GM21576 (cell line): ENCODE data around the gene DENND6B.
"Not testable (repeated sequence)": the region's sequence is repeated elsewhere in the genome, so short reads cannot be mapped to it uniquely, and the experiment has no call there.

Source experiments
- ATAC-seq: cut with Tn5 transposase; IDR thresholded peaks from one replicate; pipeline ENCODE4 v1.9.1; 2021; ENCODE audit warnings: mild to moderate bottlenecking, moderate library complexity; ENCODE audit not compliant: unreplicated experiment

The DENND6B gene

DNA sequence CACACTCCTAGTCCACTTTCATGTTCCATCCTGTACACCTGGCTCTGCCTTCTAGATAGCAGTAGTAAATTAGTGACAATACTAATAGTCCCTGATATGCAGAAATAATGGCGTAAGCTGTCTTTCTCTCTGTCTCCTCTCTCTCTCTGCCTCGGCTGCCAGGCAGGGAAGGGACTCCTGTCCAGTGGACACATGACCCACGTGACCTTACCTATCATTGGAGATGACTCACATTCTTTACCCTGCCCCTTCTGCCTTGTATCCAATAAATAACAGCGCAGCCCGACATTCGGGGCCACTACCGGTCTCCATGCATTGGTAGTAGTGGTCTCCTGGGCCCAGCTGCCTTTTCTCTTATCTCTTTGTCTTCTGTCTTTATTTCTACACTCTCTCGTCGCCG lies 53.0 kb downstream of the DENND6B start:
- ATAC-seq = not testable (repeated sequence)

DNA sequence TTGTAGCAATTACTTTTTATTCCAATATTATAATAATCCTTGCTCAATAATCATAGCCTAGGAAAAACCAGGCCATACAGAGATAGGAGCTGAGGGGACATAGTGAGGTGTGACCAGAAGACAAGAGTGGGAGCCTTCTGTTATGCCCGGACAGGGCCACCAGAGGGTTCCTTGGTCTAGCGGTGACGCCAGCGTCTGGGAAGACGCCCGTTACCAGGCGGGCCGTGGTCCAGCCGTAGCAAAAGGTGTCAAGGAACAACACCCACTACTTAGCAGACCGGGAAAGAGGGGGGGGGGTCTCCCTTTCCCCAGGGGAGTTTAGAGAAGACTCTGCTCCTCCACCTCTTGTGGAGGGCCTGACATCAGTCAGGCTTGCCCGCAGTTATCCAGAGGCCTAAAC lies 53.5 kb downstream of the DENND6B start:
- ATAC-seq = not testable (repeated sequence)

DNA sequence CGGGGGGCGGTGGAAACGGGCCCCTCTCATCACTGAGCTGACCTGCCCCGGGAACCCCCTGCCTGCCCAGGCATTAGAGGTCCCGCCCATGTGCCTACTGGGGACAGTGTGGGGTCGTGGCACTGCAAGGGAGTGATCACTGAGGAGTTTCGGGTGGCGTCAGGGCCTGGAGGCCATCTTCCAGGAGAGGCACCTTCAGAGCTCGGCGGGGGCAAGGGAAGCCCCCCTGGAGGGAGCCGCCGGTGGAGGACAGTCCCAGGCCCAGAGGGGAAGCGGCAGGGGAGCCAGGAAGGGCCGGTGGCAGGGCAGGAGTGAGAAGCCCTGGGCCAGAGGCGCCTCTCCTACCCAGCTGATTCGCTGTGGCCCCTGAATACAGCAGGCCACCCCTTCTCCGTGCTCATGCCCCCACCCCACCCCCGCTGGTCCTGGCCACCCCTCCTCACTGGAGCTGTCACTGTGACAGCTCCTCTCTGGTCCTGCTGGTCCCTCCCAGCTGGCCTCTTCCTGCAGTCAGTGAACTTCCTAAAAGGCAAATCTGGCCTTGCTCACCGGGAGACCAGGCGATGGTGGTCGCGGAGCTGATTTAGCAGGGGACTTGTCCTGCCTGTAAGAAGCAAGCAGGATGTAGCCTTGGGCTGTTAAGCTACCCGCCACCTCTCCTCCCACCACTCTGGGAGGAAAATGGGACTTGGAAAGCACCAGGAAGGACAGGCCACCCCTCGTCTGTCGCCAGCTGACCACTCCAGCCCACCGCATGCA lies 54.6 kb downstream of the DENND6B start:
- ATAC-seq = no peak

DNA sequence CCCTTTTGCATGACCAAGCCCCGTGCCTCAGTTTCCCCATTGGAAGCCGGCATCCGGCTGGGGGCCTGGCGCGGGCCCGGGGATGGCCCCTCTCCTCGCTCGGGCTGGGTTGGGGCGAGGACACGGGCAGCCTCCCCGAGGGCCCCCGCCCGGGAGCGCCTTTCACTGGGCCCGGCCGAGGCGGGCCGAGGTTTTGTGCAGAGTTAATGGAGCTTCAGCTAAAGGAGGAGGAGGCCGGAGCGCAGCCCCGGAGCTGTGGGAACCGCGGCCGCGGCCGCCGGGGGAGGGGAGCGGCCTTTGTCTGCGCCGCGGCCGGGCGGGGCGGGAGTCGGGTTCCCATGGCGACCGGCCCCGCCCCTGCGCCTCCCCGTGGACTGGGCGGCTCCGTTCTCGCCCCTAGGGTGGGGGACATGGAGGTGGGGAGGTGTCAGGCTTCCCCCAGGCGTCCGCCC lies 55.3 kb downstream of the DENND6B start:
- ATAC-seq = no peak

DNA sequence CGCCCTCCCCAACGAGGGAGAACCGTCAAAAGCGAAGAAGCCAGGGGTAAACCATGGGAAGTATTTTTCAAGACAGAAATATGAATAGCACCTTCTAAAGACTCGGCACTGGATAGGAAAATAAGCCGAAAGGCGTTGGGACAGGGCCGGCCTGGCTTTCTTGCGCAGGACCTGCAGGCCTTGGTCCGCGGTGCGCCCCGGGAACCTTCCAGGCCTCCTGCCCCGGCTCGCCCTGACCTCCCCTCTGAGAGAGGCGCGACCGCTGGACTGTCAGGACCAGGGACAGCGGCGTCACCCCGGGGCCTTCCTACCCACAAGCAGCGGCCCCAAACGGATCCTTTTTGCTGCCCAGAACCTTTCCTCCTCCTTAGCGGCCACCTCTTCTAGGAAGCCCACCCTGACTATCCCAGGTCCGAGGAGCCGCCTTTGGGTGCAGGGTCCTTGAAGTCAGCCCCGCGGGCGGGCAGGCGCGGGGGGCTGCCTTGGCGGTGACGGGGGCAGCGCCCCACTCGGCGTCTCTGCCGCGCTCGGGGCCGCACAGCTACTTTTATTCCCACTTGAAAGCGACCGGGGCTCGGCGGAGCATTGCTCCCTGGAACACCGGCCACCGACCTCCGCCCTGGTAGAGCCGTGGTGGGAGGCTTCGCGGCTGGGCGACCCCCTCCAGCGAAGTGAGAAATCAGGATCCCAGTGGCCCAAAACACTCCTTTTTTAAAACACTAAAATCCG lies 56.0 kb downstream of the DENND6B start:
- no peak for ATAC-seq

DNA sequence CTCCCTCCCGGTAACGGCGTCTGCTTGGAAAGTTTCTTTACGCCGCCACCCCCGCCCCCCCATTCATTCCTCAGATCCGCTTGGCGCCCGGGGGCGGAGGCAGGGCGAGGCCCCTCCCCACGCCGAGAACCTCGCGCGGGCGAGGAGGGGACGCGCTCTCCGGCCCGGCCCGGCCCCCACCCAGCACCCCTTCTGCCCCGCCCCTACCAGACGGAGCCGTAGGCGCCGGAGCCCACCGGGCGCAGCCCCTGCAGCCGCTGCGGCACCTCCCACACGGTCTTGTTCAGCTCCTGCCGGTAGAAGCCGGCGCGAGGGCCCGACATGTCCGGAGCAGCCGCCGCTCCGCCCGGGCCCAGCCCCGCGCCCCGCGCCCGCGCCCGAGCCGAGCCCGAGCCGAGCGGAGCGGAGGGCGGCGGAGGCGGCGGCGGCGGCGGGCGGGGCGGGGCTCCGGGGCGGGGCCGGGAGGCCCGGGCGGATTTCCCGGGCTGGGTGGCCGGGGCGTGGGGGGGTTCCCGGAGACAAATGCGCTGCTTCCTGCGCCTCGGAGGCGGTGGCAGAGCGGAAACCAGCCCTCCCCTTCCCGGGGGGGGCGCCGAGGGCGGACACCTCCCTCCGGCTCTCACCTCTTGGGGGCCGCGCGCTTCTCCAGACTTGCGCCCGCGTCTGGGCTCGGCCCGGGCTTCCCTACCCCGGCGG lies 56.7 kb downstream of the DENND6B start, which contains the start of gene MAPK11:
Gene MAPK11 (minus strand): TSS at position 411 of the 696 bp plus-strand sequence. CDS start 88 bp downstream, at position 323.
- ATAC-seq = no peak

DNA sequence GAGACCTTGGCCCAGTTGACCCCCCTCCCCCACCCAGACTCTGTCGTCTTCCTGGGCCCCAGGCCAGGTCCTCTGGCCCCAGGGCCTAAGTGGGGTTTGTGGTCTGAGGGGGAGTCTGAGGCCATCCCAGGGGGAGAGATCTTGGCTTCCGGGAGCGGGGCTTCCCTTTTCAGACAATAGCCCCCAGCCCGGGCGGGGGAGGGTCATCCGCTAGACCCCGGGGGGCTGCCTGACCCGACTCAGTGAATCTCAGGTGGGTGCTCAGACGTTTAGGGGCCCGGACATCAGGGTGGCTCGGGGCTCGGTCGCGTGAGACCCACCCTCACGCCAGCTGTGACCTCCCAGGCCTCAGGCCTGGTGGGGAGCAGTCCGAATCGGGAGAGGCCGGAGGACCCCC lies 57.2 kb downstream of the DENND6B start:
- ATAC-seq = no peak

DNA sequence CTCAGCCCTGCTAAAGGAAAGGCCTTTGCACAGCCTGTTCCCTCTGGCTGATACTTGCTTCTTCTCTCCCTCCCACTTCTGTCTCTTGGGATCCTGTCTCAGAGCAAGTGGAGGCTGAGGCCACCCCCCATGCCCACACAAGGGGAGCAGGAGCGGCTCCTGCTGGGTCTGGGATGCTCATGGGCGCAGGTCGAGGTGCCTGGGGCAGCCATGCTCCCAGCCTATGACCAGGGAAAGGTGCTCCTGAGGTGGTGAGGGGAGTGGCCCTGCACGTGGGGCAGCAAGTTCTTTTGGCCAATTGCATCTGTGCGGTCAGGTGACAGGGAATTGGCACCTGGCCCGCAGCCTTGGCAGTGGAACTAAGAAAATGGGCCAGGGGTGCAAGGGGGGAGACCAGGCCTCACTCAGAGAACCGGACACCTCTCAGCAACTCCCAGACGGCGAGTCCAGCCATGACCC lies 58.1 kb downstream of the DENND6B start:
- no peak for ATAC-seq

DNA sequence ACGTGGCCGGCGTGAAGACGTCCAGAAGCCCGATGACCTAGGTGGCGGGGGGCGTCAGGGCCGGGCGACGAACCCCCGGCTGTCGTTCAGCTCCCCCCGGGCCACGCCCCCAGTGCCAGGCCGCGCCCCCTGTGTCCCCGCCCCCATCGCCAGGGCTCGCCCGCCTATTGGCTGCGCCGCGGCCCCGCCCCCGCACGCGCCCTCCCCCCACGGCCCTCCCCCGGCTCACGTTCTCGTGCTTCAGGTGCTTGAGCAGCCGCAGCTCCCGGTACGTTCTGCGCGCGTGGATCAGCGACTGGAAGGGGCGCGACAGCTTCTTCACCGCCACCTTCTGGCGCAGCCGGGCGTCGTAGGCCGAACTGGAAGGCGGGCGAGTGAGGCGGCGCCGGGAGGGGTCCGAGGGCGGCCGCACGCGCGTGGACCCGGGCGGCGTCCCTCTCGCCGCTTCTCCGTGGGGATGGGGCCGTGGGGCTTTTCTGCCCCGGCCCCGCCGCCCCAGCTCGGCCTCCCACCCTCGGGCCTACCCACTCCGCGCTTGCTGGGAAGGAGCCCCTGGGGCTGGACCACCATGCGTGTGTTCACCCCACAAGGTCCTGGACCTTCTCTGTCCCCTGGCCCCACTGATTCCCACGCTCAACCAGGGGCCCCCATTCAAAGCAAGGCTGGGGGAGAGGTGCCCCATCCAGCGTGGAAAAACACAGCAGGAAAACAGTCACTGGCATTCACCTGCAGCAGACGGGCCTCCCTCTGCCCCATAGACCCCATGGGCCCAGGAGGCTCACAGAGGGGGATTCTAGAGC lies 59.0 kb downstream of the DENND6B start:
- no peak for ATAC-seq

DNA sequence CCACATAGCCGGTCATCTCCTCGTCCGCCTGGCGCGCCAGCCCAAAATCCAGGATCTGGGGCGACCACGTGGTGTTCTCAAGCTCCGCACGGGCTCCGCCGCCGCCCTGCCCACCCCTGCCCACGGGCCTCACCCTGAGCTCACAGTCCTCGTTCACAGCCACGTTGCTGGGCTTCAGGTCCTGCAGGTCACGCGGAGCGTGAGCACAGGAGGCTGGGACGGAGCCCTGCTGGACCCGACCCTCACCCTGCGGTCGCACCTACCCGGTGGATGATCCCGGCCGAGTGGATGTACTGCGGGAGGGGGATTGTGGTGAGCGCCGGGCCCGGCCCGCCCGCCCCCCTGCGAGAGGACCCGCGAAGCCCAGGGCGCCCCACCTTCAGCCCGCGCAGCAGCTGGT lies 59.8 kb downstream of the DENND6B start:
- no peak for ATAC-seq

DNA sequence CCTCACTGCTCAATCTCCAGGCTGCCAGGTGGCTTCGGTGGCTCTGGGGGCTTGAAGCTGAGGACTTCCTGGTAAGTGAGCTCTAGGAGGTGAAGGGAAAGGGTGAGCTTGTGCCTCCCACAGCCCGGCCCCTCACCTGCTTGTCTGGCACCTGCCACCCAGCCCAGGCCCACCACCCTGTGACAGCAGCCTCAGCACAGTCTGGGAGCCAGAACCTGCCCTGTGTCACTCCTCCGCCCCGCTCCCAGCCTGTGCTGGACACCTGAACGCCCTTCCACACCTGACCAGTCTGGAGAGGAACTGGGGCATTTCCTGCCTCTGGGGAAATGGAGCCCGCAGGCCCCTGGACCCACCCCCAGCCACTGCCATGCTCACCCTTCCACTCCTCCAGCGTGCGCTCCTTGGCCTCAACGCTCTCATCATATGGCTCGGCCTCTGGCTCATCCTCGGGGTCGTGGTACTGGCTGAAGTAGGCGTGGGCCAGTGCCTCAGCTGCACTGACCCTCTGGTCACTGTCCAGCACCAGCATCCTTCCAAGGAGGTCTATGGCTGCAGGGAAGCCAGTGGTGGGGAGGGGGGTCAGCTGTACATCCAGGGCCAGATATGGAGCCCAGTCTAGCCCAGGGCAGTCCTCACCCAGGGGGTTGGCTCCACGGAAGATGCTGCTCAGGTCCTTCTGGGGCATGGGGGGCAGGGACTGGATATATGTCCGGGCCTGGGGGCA lies 61.7 kb downstream of the DENND6B start:
- ATAC-seq = no peak

DNA sequence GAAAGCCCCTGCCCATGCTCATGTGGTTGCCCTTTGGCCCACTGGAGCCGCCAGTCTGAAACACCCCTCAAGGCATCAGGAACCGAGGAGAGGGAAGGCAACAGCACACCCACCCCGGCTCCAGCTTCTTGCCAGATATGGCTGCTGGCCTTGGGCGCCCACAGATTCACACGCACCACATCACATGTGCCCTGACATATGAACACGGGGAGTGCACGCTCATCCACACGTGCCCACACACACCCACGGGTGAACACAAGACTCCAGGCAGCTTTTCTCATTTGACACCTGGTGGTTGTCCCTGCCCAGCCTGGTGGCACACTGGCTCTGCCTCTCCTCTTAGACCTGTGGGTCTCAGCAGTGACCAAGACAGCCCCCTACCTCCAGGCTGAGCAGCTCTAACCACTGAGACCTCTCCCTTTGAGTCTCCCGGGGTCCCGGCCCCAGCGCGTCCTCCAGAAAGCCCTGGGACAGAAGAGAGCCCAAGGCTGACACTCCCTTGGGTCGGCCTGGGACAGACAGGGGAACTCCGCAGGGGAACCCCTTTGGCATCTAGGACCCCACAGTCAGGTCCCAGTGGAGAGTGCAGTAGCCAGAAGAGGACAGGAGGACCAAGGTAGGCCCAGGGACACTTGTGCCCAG lies 62.6 kb downstream of the DENND6B start:
- no peak for ATAC-seq

DNA sequence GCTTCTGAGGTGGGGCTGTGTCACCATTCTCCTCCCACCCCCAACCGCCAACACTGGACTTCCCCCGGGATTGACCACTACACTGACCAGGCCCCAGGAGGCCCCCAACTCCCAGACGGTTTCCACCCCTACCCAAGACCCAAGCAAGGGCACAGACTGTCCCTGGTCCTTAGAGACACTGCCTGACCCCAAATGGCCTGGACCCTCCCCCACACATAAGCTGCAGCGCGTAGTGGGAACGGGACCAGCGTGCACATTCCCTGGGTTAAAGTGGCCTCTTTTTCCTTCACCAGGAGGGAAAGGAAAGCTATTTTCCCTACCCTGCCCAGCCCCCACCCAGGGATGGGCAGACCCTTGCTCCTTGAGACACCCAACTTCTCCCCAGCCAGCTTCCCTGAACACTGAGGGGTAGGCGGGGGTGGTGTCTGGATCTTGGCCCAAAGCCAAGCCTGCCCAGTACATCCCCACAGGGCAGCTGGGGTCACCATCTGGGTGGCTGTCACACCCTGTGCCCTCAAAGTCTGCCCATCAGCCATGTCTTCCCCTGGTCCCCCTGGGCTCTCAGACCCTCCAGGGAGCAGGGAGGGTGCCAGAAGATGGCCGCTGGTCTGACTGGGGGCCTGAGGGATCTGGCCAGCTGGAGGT lies 63.7 kb downstream of the DENND6B start:
- no peak for ATAC-seq

DNA sequence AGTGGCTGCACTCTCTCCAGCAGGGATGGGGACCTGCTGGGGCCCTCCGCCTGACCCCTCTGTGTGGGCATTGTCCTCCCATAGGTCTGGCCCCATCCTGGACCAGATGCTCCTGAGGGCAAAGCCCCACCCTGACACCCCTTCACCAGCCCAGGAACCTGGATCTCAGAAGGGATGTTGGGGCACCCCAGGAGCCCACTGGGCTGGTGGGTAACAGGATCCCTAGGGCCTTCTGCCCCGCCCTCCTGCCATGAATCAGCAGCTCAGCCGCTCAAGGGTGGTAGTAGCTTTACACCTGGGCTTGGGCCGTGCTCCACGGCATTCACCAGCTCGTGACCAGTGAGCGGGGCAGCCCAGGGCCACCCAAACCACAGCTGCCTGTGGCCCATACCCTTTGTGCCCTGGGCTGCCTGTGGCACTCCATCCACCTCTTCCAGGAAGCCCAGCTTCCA lies 64.3 kb downstream of the DENND6B start:
- no peak for ATAC-seq

DNA sequence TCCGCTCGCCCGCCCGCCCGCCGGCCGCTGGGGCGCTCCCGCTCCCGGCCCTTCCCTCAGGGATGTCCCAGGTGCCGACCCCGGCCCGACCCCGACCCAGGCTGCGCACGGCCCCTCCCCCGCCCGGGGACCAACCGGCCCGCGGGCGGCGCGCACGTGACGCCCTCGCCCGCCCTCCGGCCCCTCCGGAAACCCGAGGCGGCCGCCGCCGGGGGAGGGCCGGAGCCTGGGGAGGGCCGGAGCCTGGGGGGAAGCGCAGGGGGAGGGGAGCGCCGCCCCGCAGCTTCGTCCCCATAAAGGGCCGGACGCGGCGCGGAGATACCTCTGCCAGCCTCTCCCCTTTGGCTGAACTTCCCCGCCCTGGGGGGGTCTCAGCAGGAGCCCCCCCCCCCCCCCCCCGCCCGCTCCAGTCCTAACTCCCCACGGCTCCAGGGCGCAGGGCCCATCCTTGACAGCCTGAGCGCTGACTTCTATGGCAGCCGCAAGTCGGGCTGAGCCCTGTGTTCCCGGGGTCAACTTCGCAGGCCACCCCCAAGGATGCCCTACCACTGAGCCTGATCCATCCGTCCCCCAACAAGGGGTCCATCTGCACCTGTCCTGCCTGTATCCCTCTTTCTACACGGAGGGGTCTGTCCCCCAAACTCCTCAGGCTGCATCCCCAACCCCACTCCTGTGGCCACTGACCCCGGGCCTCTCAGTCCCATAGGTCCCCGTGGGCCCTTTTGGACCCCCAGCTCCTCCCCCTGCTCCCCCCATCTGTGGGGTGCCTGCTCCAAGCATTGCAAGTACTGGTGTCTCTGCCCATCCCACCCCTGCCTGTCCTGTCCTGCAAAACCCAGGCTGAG lies 65.0 kb downstream of the DENND6B start, which contains the start of gene MAPK12:
Gene MAPK12 (minus strand): TSS at position 69 of the 845 bp plus-strand sequence. CDS start 174 bp downstream, outside the sequence.
- ATAC-seq = no peak

DNA sequence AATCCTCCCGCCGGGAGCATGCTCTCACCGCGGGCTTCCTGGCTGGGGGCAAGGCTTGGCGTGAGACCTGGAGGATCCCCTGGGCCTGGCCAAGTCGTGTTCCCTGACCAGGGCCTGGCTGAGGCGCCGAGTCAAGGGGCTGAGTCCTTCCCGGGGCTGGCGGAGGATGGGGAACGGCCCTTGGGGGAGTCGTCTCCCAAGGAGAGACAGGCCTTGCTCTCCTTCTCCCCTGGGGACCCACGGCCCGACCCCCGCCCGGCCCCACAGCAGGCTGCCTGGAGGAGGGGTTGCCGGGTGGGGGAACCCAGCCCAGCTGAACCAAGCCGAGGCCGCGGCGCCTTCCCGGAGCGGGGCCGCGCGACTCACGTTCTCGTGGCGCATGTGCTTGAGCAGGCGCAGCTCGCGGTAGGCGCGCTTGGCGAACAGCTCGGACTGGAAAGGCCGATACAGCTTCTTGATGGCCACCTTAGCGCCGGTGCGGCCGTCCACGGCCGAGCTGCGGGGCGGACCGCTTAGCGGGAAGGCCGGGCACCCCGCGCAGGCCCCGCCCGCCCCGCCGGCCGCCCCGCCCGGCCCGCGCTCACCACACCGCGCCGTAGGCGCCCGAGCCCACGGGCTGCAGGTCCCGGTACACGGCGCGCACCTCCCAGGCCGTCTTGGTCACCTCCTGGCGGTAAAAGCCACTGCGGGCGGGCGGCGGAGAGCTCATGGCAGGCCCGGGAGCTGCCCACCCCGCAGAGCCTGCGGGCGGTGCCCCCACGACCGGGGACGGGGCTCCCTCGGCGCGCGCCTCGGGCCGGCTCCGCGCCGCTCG lies 65.8 kb downstream of the DENND6B start:
- no peak for ATAC-seq

DNA sequence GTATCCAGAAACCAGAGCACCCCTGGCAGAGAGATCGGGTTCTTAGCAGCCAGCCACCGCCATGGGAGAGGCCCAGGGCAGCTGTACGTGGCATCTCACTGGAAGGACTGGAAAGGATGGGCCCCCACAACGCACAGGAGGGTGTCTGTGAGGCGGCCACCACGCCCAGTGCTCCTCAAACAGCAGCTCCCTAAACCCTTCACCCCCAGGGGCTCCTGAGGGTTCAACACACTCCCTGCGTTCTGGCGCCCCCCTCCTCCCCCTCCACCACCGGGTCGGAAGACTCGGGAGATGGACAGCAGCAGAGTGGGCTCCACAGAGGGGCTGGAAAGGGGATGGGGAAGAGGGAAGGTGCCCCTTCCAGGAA lies 66.4 kb downstream of the DENND6B start:
- ATAC-seq = no peak
